ENCODE measurements around the gene MCC.

- TF ChIP-seq, protein P1, sequence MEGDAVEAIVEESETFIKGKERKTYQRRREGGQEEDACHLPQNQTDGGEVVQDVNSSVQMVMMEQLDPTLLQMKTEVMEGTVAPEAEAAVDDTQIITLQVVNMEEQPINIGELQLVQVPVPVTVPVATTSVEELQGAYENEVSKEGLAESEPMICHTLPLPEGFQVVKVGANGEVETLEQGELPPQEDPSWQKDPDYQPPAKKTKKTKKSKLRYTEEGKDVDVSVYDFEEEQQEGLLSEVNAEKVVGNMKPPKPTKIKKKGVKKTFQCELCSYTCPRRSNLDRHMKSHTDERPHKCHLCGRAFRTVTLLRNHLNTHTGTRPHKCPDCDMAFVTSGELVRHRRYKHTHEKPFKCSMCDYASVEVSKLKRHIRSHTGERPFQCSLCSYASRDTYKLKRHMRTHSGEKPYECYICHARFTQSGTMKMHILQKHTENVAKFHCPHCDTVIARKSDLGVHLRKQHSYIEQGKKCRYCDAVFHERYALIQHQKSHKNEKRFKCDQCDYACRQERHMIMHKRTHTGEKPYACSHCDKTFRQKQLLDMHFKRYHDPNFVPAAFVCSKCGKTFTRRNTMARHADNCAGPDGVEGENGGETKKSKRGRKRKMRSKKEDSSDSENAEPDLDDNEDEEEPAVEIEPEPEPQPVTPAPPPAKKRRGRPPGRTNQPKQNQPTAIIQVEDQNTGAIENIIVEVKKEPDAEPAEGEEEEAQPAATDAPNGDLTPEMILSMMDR (IDR thresholded peaks at IDR 0.05) = no peak
- no peak for TF ChIP-seq EP300 (IDR thresholded peaks at IDR 0.05)
These were observed 235.2 kb downstream of the MCC start for GRCh38 chr5:113253037-113253436.

Measured in ovary (tissue), 3 donors.